Stimulated activated CD4-positive, alpha-beta T cell treated with anti-CD3 and anti-CD28 coated beads, Interleukin-12 subunit alpha, Interleukin-12 subunit beta, amount 100 ng/mL, for 48 hours (primary cell): ENCODE measurements around the gene GABBR1.

Experiments
- DNase-seq, 3 donors: peaks; one replicate each; pipeline ENCODE4 v3.0.0-alpha.2; 2020; ENCODE audit warnings: low read depth in 2 of 3, low spot score in 1 of 3

GABBR1 gene

DNA sequence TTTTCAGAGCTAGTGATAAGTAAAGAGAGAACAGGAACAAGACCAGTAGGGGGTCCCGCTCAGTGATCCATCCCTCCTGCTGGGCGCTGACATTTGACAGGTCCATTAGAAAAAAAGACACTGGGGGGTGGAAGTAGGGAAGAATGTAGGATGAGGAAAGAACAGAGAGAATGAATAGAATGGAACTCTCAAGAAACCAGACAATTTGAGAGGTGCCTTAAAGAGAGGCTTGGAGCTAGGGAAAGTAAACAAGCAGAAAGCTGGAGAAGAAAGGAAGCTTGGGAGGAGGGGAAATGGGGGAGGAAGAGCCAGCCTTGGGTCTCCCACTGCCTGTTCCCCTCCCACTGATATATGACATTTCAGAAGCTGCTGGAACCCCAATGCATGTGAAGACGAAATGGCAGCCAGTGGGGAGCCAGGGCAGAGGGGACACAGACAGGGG lies 8.4 kb downstream of the GABBR1 start:
- DNase-seq = no peak

- no peak for DNase-seq
These were observed 12.4 kb downstream of the GABBR1 start for GRCh38 chr6:29620630-29621029.

DNA sequence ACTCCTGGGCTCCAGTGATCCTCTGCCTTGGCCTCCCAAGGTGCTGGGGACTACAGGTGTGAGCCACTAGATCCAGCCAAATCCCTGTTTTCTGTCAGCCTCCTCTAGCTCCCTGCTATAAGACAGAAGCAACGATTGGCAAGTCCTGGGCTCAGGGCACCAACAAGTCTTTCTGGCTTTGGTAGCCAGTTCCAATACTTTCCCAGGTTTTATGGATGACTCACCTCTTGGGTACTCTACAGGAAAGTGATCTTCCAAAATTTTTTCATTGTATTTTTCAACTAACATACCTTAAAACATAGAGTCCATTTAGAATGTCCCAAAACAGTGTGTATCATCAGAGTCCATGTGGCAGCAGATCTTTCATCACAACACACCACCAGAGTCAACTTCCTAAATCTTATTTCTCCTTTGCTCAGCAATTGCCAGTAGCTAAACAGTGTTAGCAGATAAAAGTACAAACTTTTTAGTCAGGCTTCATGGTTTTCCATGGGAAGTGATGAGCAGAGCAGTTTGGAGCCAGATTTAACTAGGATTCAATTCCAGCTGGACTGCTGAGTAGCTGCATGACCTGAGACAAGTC lies 13.3 kb downstream of the GABBR1 start:
- no peak for DNase-seq

DNA sequence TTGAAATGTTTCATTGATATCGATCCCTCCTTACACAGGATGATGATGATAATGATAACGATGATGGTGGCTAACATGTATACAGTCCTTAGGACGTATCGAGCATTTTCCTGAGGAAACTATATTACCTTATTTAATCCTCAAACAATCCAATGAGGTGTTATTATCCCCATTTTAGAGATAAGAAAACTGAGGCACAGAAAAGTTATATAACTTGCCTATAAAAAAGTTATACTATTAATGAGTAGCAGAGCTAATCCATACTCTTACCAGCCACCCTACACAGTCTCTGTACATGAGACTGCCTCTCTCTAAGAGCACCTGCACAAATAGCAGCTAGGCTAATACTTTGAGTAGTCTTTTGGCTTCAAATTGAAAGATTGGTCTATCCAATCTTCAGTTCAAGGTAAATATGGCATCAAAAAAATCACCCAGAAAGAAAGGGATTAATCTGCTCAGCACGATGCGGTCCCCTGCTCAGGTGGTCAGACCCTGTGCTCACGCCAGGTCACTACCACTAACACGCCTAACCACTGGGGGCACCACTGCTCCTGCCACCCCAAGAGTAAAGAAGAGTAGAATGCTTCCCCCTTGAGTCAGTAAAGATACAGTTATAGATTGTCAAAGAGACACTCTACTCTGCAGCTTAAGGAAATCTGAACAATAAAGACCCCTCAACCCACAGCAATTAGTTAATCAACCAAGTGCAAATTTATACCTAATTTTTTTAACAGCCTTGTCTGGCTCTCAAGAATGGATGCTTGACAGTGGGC lies 15.0 kb downstream of the GABBR1 start:
- DNase-seq = no peak

- no peak for DNase-seq
These were observed 21.6 kb downstream of the GABBR1 start for GRCh38 chr6:29611426-29611825.

- no peak for DNase-seq
These were observed 22.4 kb downstream of the GABBR1 start for GRCh38 chr6:29610540-29610939.

GRCh38 chr6:29608131-29608530 lies 24.9 kb downstream of the GABBR1 start:
- DNase-seq = no peak

- no peak for DNase-seq
These were observed 29.1 kb downstream of the GABBR1 start for GRCh38 chr6:29603930-29604329.

GRCh38 chr6:29603456-29603855 lies 29.5 kb downstream of the GABBR1 start:
- DNase-seq = no peak

DNA sequence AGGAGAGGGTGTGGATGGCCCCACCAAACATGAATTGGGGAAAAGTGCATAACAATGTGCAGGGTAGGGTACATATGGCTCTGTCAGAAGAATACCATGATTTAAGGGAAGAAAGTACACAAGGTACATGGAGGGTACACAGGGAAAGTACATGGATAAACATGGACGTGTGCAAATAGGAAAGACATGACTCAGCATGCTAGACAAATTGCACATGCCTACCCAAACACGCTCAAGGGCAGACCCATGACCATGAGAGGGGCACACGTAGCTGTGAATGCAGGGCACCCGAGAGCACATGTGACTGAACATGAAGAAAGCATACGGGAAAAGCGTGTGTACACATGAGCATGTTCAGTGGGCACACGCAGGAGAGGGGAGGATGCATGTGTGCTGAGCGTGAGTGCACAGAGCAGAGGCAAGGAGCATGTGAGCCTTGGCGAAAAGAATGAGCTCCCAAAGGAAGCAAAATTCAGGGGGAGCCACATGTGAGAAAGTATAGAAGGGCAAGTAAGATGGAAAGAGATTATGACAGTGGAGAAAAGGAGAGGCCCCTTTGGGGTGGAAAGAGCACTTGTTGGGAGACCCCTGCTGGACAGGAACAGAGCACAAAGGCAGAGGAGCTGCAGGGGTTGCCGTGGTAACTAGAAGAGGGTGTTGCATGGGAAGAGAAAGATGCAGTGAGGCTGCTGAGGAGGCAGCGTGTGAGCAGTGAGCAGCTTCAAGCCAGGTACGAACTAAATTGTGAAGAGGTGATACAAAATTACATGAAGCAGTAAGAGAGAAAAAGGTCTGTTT lies 30.2 kb downstream of the GABBR1 start:
- DNase-seq = no peak

DNA sequence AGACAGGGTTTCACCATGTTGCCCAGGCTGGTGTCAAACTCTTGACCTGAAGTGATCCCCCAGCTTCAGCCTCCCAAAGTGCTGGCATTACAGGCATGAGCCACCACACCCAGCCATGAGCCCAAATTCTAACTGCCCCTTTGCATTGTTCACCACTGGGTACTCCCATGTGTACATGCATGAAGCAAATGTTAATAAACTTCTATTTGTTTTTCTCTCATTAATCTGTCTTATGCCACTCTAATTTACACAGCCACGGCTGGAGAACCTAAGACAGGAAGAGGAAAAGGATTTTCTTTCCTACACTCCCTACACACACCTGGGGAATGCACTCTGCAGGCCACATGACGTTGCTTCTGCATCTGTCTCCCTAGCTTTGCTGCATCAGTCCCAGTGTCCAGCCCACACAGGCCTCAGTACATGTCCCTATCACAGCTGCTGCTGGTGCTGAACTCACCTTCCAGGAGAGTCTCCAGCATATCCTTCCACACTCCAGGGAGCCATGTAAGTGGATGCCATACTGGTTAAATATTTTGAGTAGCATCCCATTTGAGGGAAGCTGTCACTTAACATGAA lies 34.7 kb downstream of the GABBR1 start:
- DNase-seq = no peak

- DNase-seq = no peak
These were observed 35.8 kb downstream of the GABBR1 start for GRCh38 chr6:29597184-29597583.

- DNase-seq = no peak
These were observed 36.5 kb downstream of the GABBR1 start for GRCh38 chr6:29596381-29596900.

DNA sequence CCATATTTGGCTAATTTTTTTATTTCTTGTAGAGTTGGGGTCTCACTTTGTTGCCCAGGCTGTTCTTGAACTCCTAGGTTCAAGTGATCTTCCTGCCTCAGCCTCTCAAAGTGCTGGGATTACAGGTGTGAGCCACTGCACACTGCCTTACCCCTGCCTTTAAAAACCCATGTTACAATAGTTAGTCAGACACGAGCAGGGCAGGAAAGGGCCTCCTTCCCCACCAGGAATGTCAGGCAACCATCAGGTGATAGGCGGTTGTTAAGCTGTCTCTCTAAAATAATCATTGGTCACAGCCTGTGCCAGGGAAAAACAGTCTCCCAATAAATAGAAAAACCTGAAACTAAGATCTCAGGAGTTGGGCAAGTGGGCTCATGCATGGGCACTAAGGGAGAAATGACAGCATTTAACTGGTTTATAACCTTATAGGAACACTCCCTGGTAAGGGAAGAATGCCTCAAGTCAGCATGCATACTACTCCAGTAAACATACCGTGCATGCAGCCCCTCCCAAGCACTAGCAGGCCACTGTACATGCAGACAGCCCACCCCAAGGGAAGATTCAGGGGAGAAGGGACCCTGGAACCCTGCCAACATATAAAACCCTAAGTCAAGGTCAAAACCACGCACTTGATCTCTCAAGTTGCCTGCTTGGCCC lies 39.7 kb downstream of the GABBR1 start:
- DNase-seq = no peak

DNA sequence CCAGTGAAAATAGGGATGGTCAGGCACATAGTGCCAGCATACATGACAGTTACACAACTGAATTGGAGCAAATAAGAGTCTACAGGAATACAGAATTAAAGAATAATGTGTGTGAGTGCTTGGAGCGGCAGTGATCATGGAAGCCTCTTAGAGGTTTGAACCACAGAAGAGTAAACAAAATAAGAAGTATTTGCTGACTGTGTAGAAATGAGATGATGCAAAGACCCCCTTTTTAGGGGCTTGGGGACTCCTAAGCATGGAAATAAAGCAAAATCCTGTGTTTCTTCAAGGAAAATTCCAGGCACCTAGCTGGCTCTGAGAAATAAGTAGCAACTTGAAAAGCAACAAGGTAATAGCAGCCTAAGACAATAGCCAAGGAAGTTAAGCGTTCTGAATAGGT lies 41.3 kb downstream of the GABBR1 start:
- DNase-seq = no peak

DNA sequence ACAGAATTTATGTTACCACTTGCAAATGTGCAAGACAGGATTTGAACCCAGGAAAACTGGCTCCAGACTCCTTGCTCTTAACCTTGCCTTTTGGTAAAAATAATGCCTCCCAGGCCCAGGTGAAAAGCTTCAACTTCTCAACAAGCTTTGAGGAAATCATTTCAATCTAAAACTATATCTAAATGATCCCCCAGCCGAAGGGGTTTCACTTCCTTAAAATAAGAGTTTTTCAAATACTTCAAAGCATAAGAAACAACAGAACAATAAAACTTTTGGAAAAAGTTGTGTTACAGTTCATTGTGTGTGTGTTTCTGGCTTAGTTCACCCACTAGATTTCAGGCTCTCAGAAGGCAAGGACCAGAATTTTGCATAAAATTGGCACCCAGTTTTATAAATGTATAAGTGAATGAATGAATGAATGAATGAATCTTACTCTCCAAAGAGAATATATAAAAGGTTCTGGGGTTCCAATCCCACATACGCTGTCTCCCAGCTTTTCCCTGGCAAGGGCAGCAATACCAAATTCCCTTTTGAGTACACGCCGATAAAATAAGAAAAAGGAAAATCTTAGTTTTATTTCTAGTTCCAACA lies 42.7 kb downstream of the GABBR1 start:
- no peak for DNase-seq

DNA sequence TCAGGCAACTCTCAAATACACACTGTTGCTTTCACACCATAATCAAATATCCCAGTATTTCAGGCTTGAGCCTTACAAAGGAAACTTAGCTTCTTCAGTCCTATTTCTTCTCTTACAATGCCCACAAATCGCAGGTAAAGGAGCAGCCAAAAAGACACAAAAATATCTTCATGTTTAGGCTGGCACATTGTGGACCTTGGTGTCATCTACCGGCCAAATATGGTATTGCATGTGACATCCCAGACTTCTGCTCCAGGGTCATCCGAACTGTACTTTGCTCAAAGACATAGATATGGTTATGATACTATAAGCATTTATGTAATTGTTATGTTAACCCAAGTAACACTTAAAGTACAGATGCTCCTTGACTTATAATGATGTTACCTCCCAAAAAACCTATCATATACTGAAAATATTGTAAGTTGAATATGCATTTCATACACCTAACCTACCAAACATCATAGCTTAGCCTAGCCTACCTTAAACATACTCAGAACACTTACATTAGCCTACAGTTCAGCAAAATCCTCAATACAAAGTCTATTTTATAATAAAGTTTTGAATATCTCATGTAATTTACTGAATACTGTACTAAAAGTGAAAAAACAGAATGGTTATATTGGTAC lies 43.4 kb downstream of the GABBR1 start:
- DNase-seq = peak; percentile 6 to 67 (median 14)

DNA sequence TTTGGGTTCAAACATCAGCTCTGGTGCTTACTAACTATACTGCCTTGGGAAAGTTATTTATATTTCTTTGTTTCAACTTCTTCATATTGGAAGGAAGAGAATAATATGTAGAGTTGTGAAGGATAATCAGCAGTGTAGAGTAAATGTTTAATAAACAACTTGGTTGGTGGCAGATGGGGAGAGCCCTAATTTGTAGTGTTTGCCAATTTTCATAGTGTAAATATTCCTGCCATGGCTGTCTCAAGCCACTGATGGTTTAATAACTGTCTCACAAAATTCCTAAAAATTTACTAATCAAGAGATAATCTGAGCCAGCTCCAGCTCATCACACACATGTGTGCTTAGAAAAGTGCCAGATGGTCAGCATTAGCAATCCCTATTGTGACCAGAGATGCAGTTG lies 48.2 kb downstream of the GABBR1 start, which contains the start of gene OR2H2:
OR2H2 (plus strand) TSS at position 301 of the 400 bp plus-strand sequence. CDS start 2,824 bp downstream, outside the sequence.
- no peak for DNase-seq

GRCh38 chr6:29577544-29577943 lies 55.4 kb downstream of the GABBR1 start:
- DNase-seq = no peak

DNA sequence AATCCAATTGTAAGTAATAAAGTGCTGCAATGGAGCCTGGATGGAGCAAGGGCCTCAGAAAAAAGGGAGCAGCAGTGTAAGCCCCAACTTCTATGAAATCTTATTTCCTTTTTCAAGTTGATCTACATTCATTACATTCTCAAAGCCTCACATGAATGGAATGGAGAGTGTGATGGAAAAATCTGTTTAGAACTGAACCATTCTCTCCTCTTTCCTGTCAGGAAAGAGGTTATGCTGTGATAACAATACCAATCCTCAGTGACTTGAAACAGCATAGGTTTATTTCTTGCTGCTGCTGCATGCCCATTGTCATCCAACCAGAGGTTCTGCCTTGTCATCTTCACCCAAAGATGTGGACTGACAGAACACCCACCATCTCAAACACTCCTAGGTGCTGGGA lies 56.9 kb downstream of the GABBR1 start:
- no peak for DNase-seq
